ENCODE data around the gene GRIA1.
"Not testable (repeated sequence)": the region's sequence is repeated elsewhere in the genome, so short reads cannot be mapped to it uniquely, and the experiment has no call there.

The GRIA1 gene

GRCh38 chr5:153670101-153670500 is 179.6 kb downstream of the GRIA1 start:
- DNase-seq: no peak

GRCh38 chr5:153671653-153672346 is 181.3 kb downstream of the GRIA1 start:
- DNase-seq: no peak

DNA sequence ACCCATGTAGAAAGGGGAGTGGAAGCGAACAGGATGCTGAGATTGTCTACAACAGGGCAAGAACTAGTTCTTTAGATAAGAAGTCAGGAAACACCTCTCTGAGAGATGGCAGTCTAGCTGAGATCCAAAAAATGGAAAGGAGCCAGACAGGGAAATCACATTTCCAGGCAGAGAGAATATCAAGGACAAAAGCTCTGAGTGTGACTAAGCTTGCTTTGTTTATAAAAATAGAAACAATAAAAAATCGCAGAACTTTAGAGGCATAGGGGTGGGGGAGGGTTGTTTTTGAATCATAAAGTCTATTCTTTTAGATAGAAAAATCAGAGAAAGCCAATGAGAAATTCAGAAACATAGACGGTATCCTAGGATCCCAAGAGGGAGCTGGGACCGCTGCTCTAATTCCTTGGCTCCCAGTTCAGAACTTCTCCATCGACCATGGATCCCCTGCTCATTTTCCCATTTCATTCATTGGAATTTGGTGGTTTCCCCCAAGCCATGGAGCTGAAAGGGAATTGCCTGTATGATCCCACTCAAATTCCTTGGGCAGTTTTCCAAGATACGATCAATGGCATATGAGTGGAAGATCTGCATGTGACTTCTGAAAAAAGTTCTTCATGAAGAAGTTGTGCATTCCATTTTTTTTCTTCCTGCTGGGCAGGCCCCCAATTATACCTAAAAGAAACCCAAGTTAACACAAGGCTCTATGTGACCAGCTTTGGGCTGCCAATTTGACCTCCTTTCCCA is 182.0 kb downstream of the GRIA1 start:
- no peak for DNase-seq

GRCh38 chr5:153674356-153674755 is 183.9 kb downstream of the GRIA1 start:
- no peak for DNase-seq

- no peak for DNase-seq
Measured at GRCh38 chr5:153676406-153676805, 185.9 kb downstream of the GRIA1 start.

GRCh38 chr5:153676821-153677220 is 186.4 kb downstream of the GRIA1 start:
- no peak for DNase-seq

DNA sequence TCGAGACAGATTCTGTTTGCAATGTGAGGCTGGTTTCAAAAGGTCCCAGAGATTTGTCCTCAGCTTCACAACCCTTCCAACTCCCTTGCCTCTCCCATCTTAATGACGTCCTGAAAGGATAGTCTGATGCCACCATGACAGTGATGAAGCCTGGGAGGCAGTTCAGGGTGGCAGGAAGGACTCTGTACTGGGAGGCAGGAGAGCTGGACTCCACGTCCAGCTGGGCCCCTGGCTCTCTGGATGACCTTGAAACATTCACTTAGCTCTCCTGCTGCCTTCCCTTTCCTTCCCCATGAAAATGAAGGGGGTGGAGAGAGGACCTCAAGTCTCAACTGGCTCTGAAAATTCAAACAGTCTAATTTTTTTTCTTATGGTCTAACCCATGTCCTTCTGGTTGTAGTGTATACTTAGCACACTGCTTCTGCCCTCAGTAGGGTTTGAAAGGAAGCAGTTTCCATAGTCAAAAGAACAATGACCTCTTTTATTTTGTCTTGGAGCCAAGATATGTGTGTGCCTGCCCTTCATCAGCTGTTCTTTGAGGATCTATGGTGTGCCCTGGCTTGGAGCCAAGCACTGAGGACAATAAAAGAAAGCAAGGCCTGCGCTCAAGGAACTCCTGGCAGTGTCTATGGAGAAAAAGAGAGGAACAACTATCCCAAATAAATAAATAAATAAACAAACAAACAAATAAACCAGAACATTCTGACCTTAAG is 188.3 kb downstream of the GRIA1 start:
- DNase-seq: no peak

- no peak for DNase-seq
Measured at GRCh38 chr5:153690236-153690635, 199.8 kb downstream of the GRIA1 start.

DNA sequence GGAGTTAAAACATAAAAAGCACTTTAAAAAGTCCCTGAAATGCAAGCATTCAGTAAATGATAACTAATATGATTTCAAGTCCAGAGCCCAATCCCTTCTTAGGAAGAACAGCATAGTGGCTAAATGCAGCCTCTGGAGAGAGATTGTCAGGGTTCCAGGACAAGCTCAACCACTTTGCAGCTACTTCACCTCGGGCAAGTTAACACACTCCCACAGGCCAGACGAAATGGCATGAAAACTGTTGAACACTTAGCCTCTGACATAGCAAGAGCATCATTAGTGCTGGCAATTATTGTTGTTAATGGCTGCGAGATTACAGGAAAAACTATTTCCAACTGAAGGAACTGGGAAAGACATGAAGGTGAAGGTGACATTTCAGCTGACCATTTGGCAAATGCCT is 205.8 kb downstream of the GRIA1 start:
- no peak for DNase-seq

DNA sequence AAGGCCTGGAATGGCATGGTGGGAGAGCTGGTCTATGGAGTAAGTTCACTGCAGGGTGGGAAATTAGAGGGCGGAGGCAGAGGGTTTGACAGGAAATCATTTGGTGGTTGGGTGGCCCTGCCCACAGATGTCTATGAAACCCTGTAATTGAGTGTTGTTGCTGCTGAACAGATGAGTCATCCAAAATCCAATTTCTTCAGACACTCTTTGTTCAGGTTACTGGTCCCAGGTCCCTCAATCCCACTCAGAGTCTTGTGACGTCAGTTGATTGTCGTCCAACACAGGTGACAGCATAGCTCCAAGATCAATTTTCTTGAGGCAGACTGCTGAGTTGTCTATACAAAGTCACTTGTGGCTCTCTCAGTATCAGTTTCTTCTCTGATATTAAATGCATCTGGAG is 208.6 kb downstream of the GRIA1 start:
- DNase-seq: no peak

DNA sequence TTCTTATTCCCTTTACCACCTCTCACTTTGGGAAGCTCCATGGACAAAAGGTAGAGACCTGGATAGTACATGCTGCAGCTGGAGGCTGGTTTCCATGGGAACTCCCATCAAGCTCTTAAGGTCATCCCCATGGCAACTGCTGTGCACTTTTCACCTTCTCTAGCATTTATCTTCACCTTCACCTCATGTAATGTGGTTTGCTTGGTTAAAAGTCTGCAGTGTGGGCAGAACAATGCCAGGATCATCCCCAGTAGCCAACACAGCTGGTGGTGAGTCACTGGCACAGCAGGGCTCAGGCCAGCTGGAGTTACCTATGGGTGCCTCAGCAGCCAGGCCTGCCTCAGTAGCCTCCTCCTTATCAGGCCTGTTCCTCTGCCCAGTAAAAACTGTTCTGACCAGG is 210.5 kb downstream of the GRIA1 start:
- DNase-seq: no peak

- DNase-seq: no peak
Measured at GRCh38 chr5:153702265-153702664, 211.8 kb downstream of the GRIA1 start.

GRCh38 chr5:153704110-153704509 is 213.6 kb downstream of the GRIA1 start:
- no peak for DNase-seq

- DNase-seq: no peak
Measured at GRCh38 chr5:153707626-153708025, 217.2 kb downstream of the GRIA1 start.

DNA sequence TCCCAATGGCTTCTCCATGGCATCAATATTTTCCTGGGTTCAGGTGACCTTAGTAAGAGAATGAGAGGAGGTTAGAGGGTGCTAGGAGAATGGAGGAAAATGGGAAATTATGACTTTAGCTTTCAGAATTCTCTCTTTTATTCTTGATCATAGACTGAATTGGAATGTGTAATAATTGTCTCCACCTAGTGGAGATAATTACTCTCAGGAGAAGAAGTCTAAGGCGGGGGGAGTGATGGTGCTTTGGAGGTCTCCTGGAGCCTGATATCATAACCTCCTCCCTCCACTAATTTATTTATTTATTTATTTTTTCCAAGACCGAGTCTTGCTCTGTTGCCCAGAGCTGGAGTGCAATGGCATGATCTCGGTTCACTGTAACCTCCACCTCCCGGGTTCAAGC is 221.3 kb downstream of the GRIA1 start:
- no peak for DNase-seq

- DNase-seq: no peak
Measured at GRCh38 chr5:153712946-153713345, 222.5 kb downstream of the GRIA1 start.

DNA sequence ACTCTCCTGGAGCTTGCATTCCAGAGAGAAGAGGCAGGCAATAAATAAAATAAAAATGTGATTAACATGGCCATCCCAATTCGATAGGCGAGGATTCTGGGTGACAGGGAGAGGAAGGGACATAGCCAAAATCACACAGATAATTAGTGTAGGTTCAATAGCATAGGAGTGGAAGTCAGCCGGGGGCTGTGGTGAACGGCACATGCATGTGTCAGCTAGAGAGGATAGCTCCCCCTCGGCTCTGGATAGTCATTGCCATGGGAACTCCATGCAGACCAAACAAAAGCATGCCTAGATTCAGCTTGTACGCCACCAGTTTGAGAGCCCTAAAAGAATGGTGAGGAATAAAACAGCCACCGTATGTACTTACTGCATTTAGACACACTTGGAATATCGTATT is 223.5 kb downstream of the GRIA1 start:
- DNase-seq: no peak

DNA sequence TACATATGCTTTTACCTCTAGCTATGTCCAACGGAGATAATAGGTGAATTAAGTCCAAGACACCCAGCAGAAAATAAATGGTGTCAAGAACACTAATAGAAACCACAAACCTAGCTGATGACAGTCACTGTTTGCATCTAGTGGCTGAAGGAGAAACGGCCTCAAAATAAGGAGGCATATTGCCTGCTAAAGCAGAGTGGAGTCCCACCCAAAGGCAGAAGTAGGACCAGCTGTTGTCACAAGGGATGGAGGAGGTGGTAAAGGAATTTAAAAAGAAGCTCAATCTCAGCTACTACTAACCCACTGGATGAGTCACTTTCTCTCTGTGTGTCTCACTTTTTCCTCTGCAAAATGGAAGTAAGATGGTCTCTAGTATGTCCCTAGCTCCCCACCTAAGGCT is 224.3 kb downstream of the GRIA1 start:
- no peak for DNase-seq

DNA sequence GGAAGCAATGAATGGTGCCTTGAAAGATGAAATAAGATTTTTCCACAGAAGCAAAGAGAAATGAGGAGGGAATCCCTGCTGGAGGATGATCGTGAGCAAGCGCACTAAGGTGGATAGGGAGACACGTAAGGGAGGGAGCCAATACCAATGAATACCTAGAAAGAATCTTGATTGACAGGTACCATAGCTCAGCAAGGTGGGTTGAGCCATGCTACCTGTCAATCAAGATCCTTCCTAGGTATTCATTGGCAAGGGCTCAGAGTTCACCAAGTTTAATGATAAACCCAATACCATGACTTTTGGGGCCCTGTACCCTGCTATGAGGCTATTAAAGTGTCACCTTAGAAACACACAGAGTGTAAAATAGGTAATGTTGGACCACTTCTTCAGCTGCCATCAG is 226.8 kb downstream of the GRIA1 start:
- no peak for DNase-seq

DNA sequence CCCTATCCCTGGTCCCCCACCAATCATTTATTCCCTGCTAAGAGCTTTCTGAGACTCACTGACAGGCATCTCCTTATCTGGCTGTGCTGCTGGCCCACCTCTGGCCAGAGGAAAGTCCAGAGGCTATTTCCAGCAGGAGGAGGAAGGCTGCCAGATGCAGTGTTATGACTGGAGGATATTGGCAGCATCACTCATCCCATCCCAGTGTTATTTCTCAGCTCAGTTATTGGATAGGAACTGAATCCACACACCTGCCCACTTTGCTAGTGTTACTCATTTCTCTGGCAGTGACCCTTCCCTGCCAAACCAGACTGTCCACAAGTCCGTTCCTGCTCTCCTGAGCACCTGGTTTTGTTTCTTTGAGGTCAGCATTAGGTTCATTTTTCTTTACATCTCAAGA is 228.2 kb downstream of the GRIA1 start:
- no peak for DNase-seq

GRCh38 chr5:153719324-153719723 is 228.9 kb downstream of the GRIA1 start:
- no peak for DNase-seq

GRCh38 chr5:153723022-153723610 is 232.6 kb downstream of the GRIA1 start:
- DNase-seq: not testable (repeated sequence)

GRCh38 chr5:153742060-153742459 is 251.6 kb downstream of the GRIA1 start:
- DNase-seq: no peak

- DNase-seq: no peak
Measured at GRCh38 chr5:153744751-153745150, 254.3 kb downstream of the GRIA1 start.
